Adrenal gland (tissue), 5 donors: Measurements from ENCODE around the gene PRKAR1B.

Source experiments
- POLR2A ChIP-seq, 2 donors: fragments of 450-650 bp; IDR thresholded peaks; one replicate each; pipeline ENCODE4 v1.6.1; 2017; ENCODE audit warnings: antibody characterized with exemption in 2 of 2, mild to moderate bottlenecking in 2 of 2, moderate library complexity in 1 of 2
- TF ChIP-seq, protein P1 (sequence below), 6 experiments: fragments of 450-650 bp in 4 of 6; fragments of 200-600 bp in 2 of 6; sonication (generic) in 1 of 6; IDR thresholded peaks; 1 replicate in 5 of 6; 2 replicates in 1 of 6; pipeline versions ENCODE4 v1.5.1 to v1.8.0; 2016 to 2021; ENCODE audit warnings: antibody characterized with exemption in 6 of 6, mild to moderate bottlenecking in 2 of 6, moderate library complexity in 1 of 6
- donor health status: DM: no; HTN: no; CAD: no.

DNA sequence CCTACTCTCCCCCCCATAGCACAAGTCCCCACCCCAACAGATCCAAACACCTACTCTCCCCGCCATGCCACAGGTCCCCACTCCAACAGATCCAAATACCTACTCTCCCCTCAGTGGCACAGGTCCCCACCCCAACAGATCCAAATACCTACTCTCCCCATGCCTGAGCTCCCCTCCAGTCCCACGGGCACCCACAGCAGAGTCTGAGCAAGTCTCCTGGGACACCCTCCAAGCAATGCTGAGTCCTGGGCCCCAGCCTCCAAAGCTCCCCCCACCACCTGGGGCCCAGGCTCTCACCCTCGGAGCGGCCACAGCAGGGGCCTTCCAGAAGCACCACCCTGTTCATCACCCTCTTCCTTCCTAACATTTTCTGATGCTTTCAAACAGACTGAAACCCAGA lies 64.5 kb downstream of the PRKAR1B start:
- TF ChIP-seq, protein P1, sequence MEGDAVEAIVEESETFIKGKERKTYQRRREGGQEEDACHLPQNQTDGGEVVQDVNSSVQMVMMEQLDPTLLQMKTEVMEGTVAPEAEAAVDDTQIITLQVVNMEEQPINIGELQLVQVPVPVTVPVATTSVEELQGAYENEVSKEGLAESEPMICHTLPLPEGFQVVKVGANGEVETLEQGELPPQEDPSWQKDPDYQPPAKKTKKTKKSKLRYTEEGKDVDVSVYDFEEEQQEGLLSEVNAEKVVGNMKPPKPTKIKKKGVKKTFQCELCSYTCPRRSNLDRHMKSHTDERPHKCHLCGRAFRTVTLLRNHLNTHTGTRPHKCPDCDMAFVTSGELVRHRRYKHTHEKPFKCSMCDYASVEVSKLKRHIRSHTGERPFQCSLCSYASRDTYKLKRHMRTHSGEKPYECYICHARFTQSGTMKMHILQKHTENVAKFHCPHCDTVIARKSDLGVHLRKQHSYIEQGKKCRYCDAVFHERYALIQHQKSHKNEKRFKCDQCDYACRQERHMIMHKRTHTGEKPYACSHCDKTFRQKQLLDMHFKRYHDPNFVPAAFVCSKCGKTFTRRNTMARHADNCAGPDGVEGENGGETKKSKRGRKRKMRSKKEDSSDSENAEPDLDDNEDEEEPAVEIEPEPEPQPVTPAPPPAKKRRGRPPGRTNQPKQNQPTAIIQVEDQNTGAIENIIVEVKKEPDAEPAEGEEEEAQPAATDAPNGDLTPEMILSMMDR (IDR thresholded peaks at IDR 0.05): no peak
- no peak for TF ChIP-seq POLR2A (IDR thresholded peaks at IDR 0.05)
